Right cardiac atrium (tissue), 5 donors: ENCODE data around the gene SLC19A1. TPM values are rescaled to one million over a fixed set of nuclear protein-coding genes. Genes with fewer than 3 reads are reported as not detected.
"Not testable (repeated sequence)": the region's sequence is repeated elsewhere in the genome, so short reads cannot be mapped to it uniquely, and the experiment has no call there.

Experiments used
- ATAC-seq, 2 donors: fragments of 200-7000 bp; cut with Tn5 transposase; one replicate each; pipeline versions ENCODE4 v1.8.0 to v1.9.1; 2020; ENCODE audit warnings: moderate library complexity in 2 of 2, mild to moderate bottlenecking in 1 of 2
- DNase-seq, 3 donors: peaks; one replicate each; pipeline ENCODE4 v3.0.0-alpha.2; 2020
- H3K27ac ChIP-seq: one replicate; pipeline ENCODE4 v1.5.1; 2013; ENCODE audit warnings: mild to moderate bottlenecking, low read length, control low read depth, moderate library complexity
- H3K27me3 ChIP-seq: one replicate; pipeline ENCODE4 v1.6.1; 2013; ENCODE audit not compliant: control insufficient read depth, insufficient read depth
- H3K4me1 ChIP-seq: one replicate; pipeline ENCODE4 v1.6.1; 2013; ENCODE audit warnings: low read length; ENCODE audit not compliant: control insufficient read depth, insufficient read depth
- H3K4me3 ChIP-seq: one replicate; pipeline ENCODE4 v1.5.1; 2013; ENCODE audit warnings: low read length, control low read depth
- H3K9me3 ChIP-seq: one replicate; pipeline ENCODE4 v1.6.1; 2013; ENCODE audit warnings: low read length; ENCODE audit not compliant: control insufficient read depth
- WGBS: extraction: QIAGEN DNeasy Blood & Tissue Kit; methylation state at CpG from one replicate; pipeline ENCODE4 v1.1.7; 2013; 5-methylcytosine and 5-hydroxymethylcytosine counted together
- intact Hi-C, 4 donors: fragments of 100-400 bp; cut with DNase I; formaldehyde crosslinking; loops; one replicate each; pipeline versions ENCODE4 v1.11.0 to v1.14.0; 2022 to 2023
- polyA plus RNA-seq: library from polyadenylated mRNA; stranded (reverse); fragments of 200-250 nt; gene quantifications from one replicate; pipeline ENCODE4 v1.2.3, GENCODE V29; 2013
- total RNA-seq, 4 donors: library from RNA; stranded (reverse); fragmentation: NEBNext Ultra II Directional; extraction: Animal tissue kit (Norgen Biotek cat#: 25700); gene quantifications; one replicate each; pipeline ENCODE4 v1.2.1, GENCODE V29; 2021
- donor health status: healthy with polysubstance abuse.
- donor health status: DM: no; HTN: yes; CAD: no.
- donor health status: DM: no; HTN: no; CAD: no.
- donor health status: DM: no; HTN: yes; CAD: no; lungs with severe emphysema.
- donor health status: DM: yes; HTN: yes; CAD: no.

Gene SLC19A1
- total and polyA plus RNA-seq, 5 donors: 2.3 to 5.0 (median 3.9) TPM

DNA sequence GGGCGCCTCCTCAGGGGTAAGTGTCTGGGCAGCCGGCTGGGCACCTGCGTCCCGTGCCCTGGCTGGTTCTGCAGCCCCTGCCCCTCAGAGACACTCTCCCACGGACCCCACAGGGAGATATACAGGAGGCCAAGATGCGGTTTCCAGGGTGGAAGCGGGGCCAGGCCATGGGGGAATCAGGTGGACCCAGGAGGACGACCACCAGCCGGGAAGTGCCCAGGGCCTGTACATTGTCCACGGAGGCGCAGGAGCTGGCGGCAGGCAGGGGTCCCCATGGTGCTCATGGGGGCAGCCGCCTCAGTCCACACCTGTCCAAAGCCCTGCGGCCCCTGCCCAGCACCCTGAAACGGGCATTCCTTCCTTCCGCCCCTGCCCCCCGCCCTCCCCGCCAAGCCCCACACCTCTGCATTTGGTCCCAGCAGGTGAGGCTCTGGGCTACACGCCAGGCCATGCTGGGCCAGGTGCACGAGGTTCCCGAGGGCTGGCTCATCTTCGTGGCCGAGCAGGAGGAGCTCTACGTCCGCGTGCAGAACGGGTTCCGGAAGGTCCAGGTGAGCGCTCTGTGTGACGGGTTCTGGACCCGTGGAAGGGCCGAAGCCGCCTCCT lies 36.7 kb downstream of the SLC19A1 start:
- no peak for ATAC-seq
- WGBS: 90% methylated on average over 33 of the region's 33 CpGs

DNA sequence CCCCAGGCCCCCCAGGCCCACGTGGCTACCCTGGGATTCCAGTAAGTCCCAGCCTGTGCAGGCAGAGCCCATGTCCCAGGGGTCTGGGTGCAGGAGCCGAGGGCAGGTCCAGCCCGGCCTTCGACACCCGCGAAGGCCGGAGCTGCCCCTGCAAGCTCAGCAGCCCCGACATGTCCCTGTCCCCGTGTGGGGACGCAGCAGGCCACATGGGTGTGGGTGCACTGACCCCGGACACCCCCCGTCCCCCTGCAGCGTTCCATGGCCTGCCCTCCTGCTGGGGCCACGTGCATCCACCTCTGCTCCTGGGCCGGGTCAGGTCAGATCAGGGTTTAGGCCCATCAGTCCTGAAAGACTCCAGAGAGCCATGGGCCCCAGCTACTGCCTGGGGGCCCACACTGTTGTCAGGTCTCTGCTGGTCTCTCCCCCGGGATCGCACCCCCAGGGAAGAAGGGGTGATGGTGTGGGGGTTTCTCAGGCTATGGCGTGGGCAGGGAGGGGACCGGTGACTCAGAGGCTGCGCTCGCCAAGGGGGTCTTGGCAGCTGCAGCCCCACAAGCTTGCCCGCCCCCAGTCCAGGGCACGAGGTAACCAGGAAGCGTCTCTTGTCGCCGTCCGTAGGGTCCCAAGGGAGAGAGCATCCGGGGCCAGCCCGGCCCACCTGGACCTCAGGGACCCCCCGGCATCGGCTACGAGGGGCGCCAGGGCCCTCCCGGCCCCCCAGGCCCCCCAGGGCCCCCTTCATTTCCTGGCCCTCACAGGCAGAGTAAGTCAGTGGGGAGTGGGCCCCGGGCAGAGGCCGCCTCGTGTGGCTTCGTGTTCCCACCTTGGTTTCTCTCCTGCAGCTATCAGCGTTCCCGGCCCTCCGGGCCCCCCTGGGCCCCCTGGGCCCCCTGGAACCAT lies 37.5 kb downstream of the SLC19A1 start:
- H3K4me3 ChIP-seq: no peak overlapping the region
- H3K27ac ChIP-seq: no peak overlapping the region
- DNase-seq: peak; percentile 10 to 49 (median 36)
- no peaks in the 10 kb centered on the region for H3K9me3 ChIP-seq
- no peaks in the 10 kb centered on the region for H3K4me1 ChIP-seq
- ATAC-seq: peak in 1 of 2 donors; percentile 2
- H3K27me3 ChIP-seq: no peaks in the 10 kb centered on the region
- 87% methylated on average over 41 of the region's 41 CpGs for WGBS
- intact Hi-C loops: no loop called here

More for the DNA sequence above, 36.7 kb downstream of the SLC19A1 start:
- H3K4me3 ChIP-seq: no peak overlapping the region
- intact Hi-C loops: no loop called here
- H3K4me1 ChIP-seq: no peaks in the 10 kb centered on the region
- H3K9me3 ChIP-seq: no peaks in the 10 kb centered on the region
- peak; percentile 16 to 58 (median 55) for DNase-seq
- no peaks in the 10 kb centered on the region for H3K27me3 ChIP-seq
- H3K27ac ChIP-seq: no peak overlapping the region

DNA sequence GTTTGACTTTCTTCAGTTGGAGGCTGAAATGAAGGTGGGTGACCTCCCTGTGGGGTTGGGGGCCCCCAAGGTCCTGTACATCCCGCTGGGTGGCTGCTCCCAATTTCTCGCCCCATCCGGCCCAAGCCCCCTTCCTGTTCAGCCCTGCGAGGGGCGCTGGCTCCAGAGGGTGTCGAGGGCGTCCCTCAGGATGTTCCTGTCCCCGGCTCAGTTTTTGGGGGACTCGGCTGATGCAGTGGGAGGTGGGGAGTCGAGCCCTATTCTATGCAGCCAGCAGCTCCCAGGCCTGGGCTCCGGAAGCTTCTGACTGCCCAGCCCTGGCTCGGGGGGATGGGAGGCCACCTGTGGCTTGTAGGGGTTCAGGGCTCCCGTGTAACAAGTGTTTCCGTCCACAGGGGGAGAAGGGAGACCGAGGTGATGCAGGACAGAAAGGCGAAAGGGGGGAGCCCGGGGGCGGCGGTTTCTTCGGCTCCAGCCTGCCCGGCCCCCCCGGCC lies 38.2 kb downstream of the SLC19A1 start:
- Histone ChIP-seq H3K27me3 (no peaks in the 10 kb centered on the region), H3K4me1 (no peaks in the 10 kb centered on the region), H3K4me3 (no peak overlapping the region), H3K27ac (no peak overlapping the region), H3K9me3 (no peaks in the 10 kb centered on the region)
- ATAC-seq (no peak), DNase-seq (peak; percentile 11 to 41 (median 38))
- intact Hi-C loops: no loop called here
- WGBS: 90% methylated on average over 22 of the region's 22 CpGs

DNA sequence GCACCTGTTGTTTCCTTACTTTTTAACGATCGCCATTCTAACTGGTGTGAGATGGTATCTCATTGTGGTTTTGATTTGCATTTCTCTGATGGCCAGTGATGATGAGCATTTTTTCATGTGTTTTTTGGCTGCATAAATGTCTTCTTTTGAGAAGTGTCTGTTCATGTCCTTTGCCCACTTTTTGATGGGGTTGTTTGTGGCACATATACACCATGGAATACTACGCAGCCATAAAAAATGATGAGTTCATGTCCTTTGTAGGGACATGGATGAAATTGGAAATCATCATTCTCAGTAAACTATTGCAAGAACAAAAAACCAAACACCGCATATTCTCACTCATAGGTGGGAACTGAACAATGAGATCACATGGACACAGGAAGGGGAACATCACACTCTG lies 39.0 kb downstream of the SLC19A1 start:
- intact Hi-C loops, H3K9me3 ChIP-seq, ATAC-seq, H3K4me1 ChIP-seq, H3K27me3 ChIP-seq, DNase-seq, H3K27ac ChIP-seq, H3K4me3 ChIP-seq: not testable (repeated sequence)
- 93% methylated on average over 3 of the region's 4 CpGs for WGBS

DNA sequence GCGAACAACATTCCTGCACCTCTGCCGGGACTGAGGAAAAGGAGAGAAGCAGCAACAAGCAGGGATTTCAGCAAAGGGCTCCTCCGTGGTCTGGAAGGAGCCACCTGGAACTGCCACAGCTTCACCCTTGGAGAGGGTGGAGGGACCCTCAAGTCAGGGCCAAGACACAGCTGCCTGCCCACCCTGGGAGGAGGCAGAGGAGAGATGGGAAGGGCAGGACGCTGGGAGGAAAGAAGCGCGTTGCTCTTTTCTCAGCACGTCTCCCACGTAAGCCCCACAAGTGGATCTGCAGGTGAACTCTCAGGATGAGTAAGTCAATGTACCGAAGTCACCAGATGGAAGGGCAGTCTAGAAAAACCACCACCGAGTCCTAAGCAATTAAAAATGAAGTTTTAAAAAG lies 39.6 kb downstream of the SLC19A1 start:
- DNase-seq (peak in 2 of 3 donors; percentile 9 to 27), ATAC-seq (no peak)
- no peaks in the 10 kb centered on the region for H3K4me1 ChIP-seq
- H3K4me3 ChIP-seq: no peak overlapping the region
- H3K9me3 ChIP-seq: no peaks in the 10 kb centered on the region
- 93% methylated on average over 10 of the region's 10 CpGs for whole genome bisulfite sequencing
- no peaks in the 10 kb centered on the region for H3K27me3 ChIP-seq
- intact Hi-C loops: no loop called here
- no peak overlapping the region for H3K27ac ChIP-seq

DNA sequence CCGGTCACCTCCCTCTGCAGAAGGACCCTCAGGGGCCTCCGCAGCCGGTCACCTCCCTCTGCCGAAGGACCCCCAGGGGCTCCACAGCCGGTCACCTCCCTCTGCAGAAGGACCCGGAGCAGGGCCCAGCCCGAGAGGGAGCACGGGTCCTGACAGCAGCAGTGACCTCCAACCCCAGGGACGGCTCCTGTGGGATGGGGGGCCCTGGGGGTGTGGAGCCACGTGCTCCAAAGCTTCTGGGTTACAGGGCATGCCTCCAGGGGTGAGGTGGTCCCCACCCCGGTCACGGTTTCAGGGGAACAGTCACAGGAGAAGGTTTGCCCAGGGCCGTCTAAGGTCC lies 40.3 kb downstream of the SLC19A1 start:
- Histone ChIP-seq H3K4me1 (no peaks in the 10 kb centered on the region), H3K27ac (no peak overlapping the region), H3K9me3 (no peaks in the 10 kb centered on the region), H3K27me3 (no peaks in the 10 kb centered on the region), H3K4me3 (no peak overlapping the region)
- 87% methylated on average over 13 of the region's 13 CpGs for WGBS
- DNase-seq (peak in 2 of 3 donors; percentile 42 to 52), ATAC-seq (no peak)
- intact Hi-C loops: no loop called here

DNA sequence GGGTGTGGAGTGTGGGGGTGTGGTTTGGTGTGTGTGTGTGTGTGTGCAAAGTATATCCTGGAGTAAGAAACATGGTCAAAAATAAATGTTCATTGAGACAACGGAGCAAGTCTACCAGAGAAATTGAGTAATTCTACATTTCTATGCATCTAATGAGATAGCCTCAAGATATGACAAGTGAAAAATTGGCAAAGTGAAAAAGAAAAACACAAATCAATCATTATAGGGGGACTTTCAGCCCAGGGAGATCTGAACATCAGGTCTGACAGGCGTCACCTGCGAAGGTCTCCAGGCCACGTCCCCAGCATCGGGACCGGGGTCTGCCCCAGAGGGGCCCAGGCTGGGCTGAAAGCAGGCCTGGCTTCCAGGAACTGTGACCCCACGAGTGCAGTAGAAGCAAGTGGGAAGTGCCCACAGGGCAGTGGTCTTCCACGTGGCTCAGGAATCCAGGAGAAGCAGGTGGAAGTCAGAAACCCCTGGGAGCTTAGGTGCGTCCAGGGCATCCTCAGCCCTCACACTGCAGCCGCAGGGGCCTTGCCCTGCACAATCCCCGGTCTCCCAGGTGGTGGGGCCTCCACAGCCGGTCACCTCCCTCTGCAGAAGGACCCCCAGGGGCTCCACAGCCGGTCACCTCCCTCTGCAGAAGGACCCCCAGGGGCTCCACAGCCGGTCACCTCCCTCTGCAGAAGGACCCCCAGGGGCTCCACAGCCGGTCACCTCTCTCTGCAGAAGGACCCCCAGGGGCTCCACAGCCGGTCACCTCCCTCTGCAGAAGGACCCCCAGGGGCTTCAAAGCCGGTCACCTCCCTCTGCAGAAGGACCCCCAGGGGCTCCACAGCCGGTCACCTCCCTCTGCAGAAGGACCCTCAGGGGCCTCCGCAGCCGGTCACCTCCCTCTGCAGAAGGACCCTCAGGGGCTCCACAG lies 40.9 kb downstream of the SLC19A1 start:
- H3K4me3 ChIP-seq, H3K27me3 ChIP-seq, H3K9me3 ChIP-seq, intact Hi-C loops, H3K27ac ChIP-seq, H3K4me1 ChIP-seq, ATAC-seq: not testable (repeated sequence)
- 91% methylated on average over 19 of the region's 20 CpGs for WGBS
- DNase-seq: peak; percentile 4 to 31 (median 28)

DNA sequence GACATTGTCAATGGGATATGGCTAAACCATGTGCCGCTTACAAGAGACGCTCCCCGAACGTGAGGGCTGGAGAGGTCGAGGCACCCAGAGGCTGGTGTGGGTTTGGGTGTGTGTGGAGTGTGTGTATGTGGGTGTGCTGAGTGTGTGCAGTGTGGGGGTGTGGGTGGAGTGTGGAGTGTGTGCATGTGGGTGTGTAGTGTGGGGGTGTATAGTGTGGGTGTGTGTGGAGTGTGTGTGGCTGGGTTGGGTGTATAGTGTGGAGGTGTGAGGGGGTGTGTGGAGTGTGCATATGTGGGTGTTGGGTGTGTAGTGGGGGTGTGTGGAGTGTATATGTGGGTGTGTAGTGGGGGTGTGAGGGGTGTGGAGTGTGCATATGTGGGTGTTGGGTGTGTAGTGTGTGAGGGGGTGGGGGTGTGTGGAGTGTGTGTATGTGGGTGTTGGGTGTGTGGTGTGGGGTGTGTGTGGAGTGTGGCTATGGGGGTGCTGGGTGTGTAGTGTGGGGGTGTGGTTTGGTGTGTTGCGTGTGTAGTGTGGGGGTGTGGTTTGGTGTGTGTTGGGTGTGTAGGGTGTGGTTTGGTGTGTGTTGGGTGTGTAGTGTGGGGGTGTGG lies 42.2 kb downstream of the SLC19A1 start:
- 91% methylated on average over 6 of the region's 6 CpGs for WGBS
- H3K27ac ChIP-seq: no peak overlapping the region
- no peak overlapping the region for H3K4me3 ChIP-seq
- H3K27me3 ChIP-seq: no peaks in the 10 kb centered on the region
- ATAC-seq (peak in 1 of 2 donors; percentile 8), DNase-seq (peak; percentile 7 to 20 (median 19))
- no peaks in the 10 kb centered on the region for H3K9me3 ChIP-seq
- intact Hi-C loops: no loop called here
- H3K4me1 ChIP-seq: no peaks in the 10 kb centered on the region

DNA sequence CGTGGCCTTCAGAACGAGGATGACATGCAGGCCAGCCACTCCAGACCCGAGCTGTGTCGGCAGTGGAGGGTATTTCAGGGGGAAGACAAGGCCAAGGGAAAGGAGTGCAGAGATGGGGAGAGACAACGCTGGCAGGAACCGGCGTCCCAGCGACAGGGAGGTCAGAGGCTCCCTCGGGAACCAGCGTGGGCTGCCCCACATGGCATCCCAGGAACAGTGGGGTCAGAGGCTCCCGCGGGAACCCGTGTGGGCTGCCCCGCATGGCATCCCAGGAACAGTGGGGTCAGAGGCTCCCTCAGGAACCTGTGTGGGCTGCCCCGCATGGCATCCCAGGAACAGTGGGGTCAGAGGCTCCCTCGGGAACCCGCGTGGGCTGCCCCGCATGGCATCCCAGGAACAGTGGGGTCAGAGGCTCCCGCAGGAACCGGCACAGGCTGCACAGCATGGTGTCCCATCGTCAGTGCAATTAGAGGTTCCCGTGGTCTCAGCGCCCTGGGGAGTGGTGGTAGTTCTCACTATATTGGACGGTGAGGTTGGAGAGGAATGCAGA lies 43.0 kb downstream of the SLC19A1 start:
- H3K27me3 ChIP-seq: no peaks in the 10 kb centered on the region
- 88% methylated on average over 25 of the region's 25 CpGs for WGBS
- no peaks in the 10 kb centered on the region for H3K9me3 ChIP-seq
- DNase-seq (peak; percentile 10 to 48 (median 38)), ATAC-seq (no peak)
- H3K27ac ChIP-seq: no peak overlapping the region
- H3K4me3 ChIP-seq: no peak overlapping the region
- intact Hi-C loops: no loop called here
- no peaks in the 10 kb centered on the region for H3K4me1 ChIP-seq

DNA sequence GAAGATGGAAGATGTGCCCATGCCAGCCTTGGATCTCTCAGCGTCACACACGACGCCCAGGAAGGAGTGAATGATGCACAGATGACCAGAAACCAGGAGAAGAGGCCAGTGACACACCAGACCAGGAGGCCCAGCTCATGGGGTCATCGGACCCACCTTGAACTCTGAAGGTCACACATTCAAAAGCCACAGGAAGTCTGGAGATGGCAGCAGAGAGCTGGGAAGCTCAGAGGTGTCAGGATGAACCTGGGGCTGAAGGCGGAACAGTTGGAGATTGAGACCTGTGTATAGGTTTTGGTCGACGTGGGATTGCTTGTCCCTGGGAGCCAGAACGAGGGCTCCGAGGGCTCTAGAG lies 43.6 kb downstream of the SLC19A1 start:
- Histone ChIP-seq H3K9me3 (no peaks in the 10 kb centered on the region), H3K27ac (no peak overlapping the region), H3K4me3 (no peak overlapping the region), H3K27me3 (no peaks in the 10 kb centered on the region), H3K4me1 (no peaks in the 10 kb centered on the region)
- ATAC-seq (no peak), DNase-seq (peak in 1 of 3 donors; percentile 2)
- intact Hi-C loops: no loop called here
- 91% methylated on average over 9 of the region's 9 CpGs for WGBS
